Fibroblast of lung (primary cell): ENCODE data around the gene CYSTM1. TPM values are rescaled to one million over a fixed set of nuclear protein-coding genes. Genes with fewer than 3 reads are reported as not detected.

Experiments
- DNase-seq, 2 donors: peaks; one replicate each; pipeline versions ENCODE4 v3.0.0 to v3.0.0-alpha.2; 2010; ENCODE audit warnings: low read depth in 2 of 2
- H2AFZ ChIP-seq: 2 replicates; pipeline ENCODE4 v1.5.1; 2012; ENCODE audit warnings: low read length, control low read depth, inconsistent platforms
- H3K27ac ChIP-seq: 2 replicates; pipeline ENCODE4 v1.5.1; 2011; ENCODE audit warnings: low read length, control low read depth; ENCODE audit not compliant: insufficient read depth
- H3K27me3 ChIP-seq: 2 replicates; pipeline ENCODE4 v1.5.1; 2011; ENCODE audit warnings: mild to moderate bottlenecking, low read length; ENCODE audit not compliant: control insufficient read depth, insufficient read depth
- H3K36me3 ChIP-seq: 2 replicates; pipeline ENCODE4 v1.5.1; 2011; ENCODE audit warnings: low read length; ENCODE audit not compliant: control insufficient read depth, insufficient read depth
- H3K4me1 ChIP-seq: 2 replicates; pipeline ENCODE4 v1.5.1; 2011; ENCODE audit warnings: low read length; ENCODE audit not compliant: control insufficient read depth, insufficient read depth; ENCODE audit errors: extremely low read depth
- H3K4me2 ChIP-seq: 2 replicates; pipeline ENCODE4 v1.5.1; 2011; ENCODE audit warnings: low read length, control low read depth; ENCODE audit not compliant: insufficient read depth; ENCODE audit errors: extremely low read depth
- H3K4me3 ChIP-seq, 4 experiments: fragments of 200-600 bp in 1 of 4; sonication (generic) in 1 of 4; replicated peaks in 1 of 4; 2 replicates each; pipeline ENCODE4 v1.5.1; 2011 to 2016; ENCODE audit warnings: low read length in 4 of 4, low read depth in 3 of 4, mild to moderate bottlenecking in 3 of 4, control low read depth in 2 of 4, inconsistent platforms in 1 of 4, mixed read lengths in 1 of 4; ENCODE audit not compliant: insufficient read depth in 1 of 4; ENCODE audit errors: control extremely low read depth in 1 of 4
- H3K79me2 ChIP-seq: 2 replicates; pipeline ENCODE4 v1.5.1; 2012; ENCODE audit warnings: mild to moderate bottlenecking, low read length, inconsistent platforms; ENCODE audit not compliant: control insufficient read depth, insufficient read depth
- H3K9ac ChIP-seq: 2 replicates; pipeline ENCODE4 v1.5.1; 2011; ENCODE audit warnings: mild to moderate bottlenecking, low read length, control low read depth; ENCODE audit not compliant: insufficient read depth
- H3K9me3 ChIP-seq: 2 replicates; pipeline ENCODE4 v1.5.1; 2012; ENCODE audit warnings: low read depth, low read length; ENCODE audit not compliant: control insufficient read depth, insufficient read depth
- H4K20me1 ChIP-seq: 2 replicates; pipeline ENCODE4 v1.5.1; 2011; ENCODE audit warnings: low read length; ENCODE audit not compliant: control insufficient read depth, insufficient read depth; ENCODE audit errors: extremely low read depth
- CTCF ChIP-seq, 2 donors: IDR thresholded peaks in 1 of 2; conservative IDR thresholded peaks in 1 of 2; 1 replicate in 1 of 2; 2 replicates in 1 of 2; pipeline ENCODE4 v1.5.1; 2011 to 2012; ENCODE audit warnings: low read length in 2 of 2, control low read depth in 1 of 2, inconsistent platforms in 1 of 2, low read depth in 1 of 2, mild to moderate bottlenecking in 1 of 2
- EZH2 ChIP-seq: IDR thresholded peaks from 2 replicates; pipeline ENCODE4 v1.5.1; 2012; ENCODE audit warnings: low read length, control low read depth, mild to moderate bottlenecking; ENCODE audit errors: missing control alignments
- polyA plus RNA-seq, 2 donors: library from polyadenylated mRNA; depleted of rRNA in 1 of 2; stranded (reverse) in 1 of 2; unstranded in 1 of 2; fragments of >200 nt; gene quantifications; 2 replicates each; pipeline ENCODE4 v1.2.1, GENCODE V29; 2011 to 2012; ENCODE audit warnings: missing spikeins in 1 of 2
- total RNA-seq: library from RNA; depleted of rRNA; stranded (reverse); fragments of >200 nt; gene quantifications from 2 replicates; pipeline ENCODE4 v1.2.1, GENCODE V29; 2014

Gene CYSTM1
- total and polyA plus RNA-seq, 2 donors (not counting 1 experiment from before 2014, with no cell fraction given), result 24.3 to 35.8 TPM

GRCh38 chr5:140230373-140230772 is 55.4 kb downstream of the CYSTM1 start:
- Histone ChIP-seq H3K9me3 (no peaks in the 10 kb centered on the region), H2AFZ (no peak overlapping the region), H3K9ac (no peak overlapping the region), H3K4me2 (no peak overlapping the region), H3K79me2 (no peaks in the 10 kb centered on the region), H3K27me3 (no peaks in the 10 kb centered on the region), H3K4me3 (no peak overlapping the region), H3K36me3 (no peaks in the 10 kb centered on the region), H4K20me1 (no peaks in the 10 kb centered on the region), H3K4me1 (no peaks in the 10 kb centered on the region), H3K27ac (no peak overlapping the region)
- no peak for DNase-seq
- TF ChIP-seq EZH2 (no peak), CTCF (conservative IDR thresholded peaks at IDR 0.05 in 1 of 2, IDR thresholded peaks at IDR 0.05 in 1 of 2; ENCODE audit: low read depth in 1 of 2, low read length in 2 of 2) (no peak)

DNA sequence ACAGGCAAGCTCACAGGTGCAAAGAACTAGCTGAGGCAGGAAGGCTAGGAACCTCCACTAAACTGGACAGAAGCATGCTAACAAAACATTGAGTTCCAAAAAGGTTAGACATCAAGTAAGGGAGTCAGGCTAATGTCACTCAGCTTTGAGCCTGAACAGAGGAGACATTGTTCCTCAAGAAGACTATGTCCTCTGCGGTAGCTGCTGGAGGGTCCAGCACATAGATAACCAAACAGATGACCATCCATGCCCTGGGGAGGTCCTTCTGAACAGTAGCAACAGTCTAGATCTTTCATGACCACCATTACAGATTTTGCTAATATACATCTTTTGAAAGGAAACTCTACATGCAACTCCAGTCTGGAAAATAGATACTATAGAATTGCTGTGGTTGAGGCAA is 57.7 kb downstream of the CYSTM1 start:
- H3K9me3 ChIP-seq, result no peaks in the 10 kb centered on the region
- no peak overlapping the region for H3K27ac ChIP-seq
- DNase-seq, result no peak
- H3K4me3 ChIP-seq, result no peak overlapping the region
- no peaks in the 10 kb centered on the region for H4K20me1 ChIP-seq
- H3K36me3 ChIP-seq, result no peaks in the 10 kb centered on the region
- H3K4me1 ChIP-seq, result no peaks in the 10 kb centered on the region
- H3K4me2 ChIP-seq, result no peak overlapping the region
- no peaks in the 10 kb centered on the region for H3K79me2 ChIP-seq
- TF ChIP-seq CTCF (conservative IDR thresholded peaks at IDR 0.05 in 1 of 2, IDR thresholded peaks at IDR 0.05 in 1 of 2; ENCODE audit: low read depth in 1 of 2, low read length in 2 of 2), result no peak
- TF ChIP-seq EZH2, result no peak
- H3K9ac ChIP-seq, result no peak overlapping the region
- H2AFZ ChIP-seq, result no peak overlapping the region
- no peaks in the 10 kb centered on the region for H3K27me3 ChIP-seq

GRCh38 chr5:140234377-140234989 is 59.5 kb downstream of the CYSTM1 start:
- Histone ChIP-seq H3K79me2 (no peaks in the 10 kb centered on the region), H4K20me1 (no peaks in the 10 kb centered on the region), H3K4me1 (no peaks in the 10 kb centered on the region), H3K9me3 (no peaks in the 10 kb centered on the region), H3K9ac (no peak overlapping the region), H3K27ac (no peak overlapping the region), H3K27me3 (no peaks in the 10 kb centered on the region), H2AFZ (no peak overlapping the region), H3K4me3 (no peak overlapping the region), H3K36me3 (no peaks in the 10 kb centered on the region), H3K4me2 (no peak overlapping the region)
- no peak for DNase-seq
- TF ChIP-seq EZH2 (no peak), CTCF (conservative IDR thresholded peaks at IDR 0.05 in 1 of 2, IDR thresholded peaks at IDR 0.05 in 1 of 2; ENCODE audit: low read depth in 1 of 2, low read length in 2 of 2) (no peak)
